ENCODE data around the gene DHH. TPM values are rescaled to one million over a fixed set of nuclear protein-coding genes. Genes with fewer than 3 reads are reported as not detected.

The DHH gene
- total and polyA plus RNA-seq, 10 of the 15 experiments (the other 5 are each of a cell fraction or from before 2014, with no cell fraction given) = 0.01 TPM; not detected in 9

- ChIA-PET CTCF (interaction anchor here (0.5 to 2.7 kb wide), 4 partner anchors 10 to 202 kb away, joined by 3 to 15 read pairs (median 6); partner anchors contain the start of gene DDX23), RAD21 (ENCODE audit: unreplicated experiment) (no interaction called here), SMC1A (ENCODE audit: uncharacterized antibody, unreplicated experiment) (interaction anchor here (1.1 kb wide), 1 partner anchor 31 kb away, joined by 4 read pairs; no protein-coding TSS in a partner anchor), POLR2A (no interaction called here)
- in situ Hi-C loops (cut with MboI) = no loop called here
- TF ChIP-seq BRCA1 (IDR thresholded peaks at IDR 0.05; ENCODE audit: low read depth, low read length) (no peak), E2F4 (IDR thresholded peaks at IDR 0.05; ENCODE audit: low read depth, low read length) (no peak), BACH1 (IDR thresholded peaks at IDR 0.05; ENCODE audit: borderline replicate concordance) (no peak), RB1 (IDR thresholded peaks at IDR 0.05; ENCODE audit: borderline replicate concordance) (no peak), PAX5 (IDR thresholded peaks at IDR 0.05; ENCODE audit: borderline replicate concordance, low read depth, low read length) (no peak), SREBF1 (IDR thresholded peaks at IDR 0.05; ENCODE audit: low read length) (no peak), CHD2 (IDR thresholded peaks at IDR 0.05; ENCODE audit: borderline replicate concordance, low read depth, low read length) (no peak), NFYA (IDR thresholded peaks at IDR 0.05; ENCODE audit: borderline replicate concordance, low read depth, low read length) (no peak), TCF12 (IDR thresholded peaks at IDR 0.05; ENCODE audit: low read depth, low read length) (no peak), ATF2 (IDR thresholded peaks at IDR 0.05; ENCODE audit: low read length) (no peak), ZNF217 (IDR thresholded peaks at IDR 0.05) (no peak), ETV6 (conservative IDR thresholded peaks at IDR 0.05 in 1 of 2, IDR thresholded peaks at IDR 0.05 in 1 of 2; ENCODE audit: borderline replicate concordance in 1 of 2, low read depth in 1 of 2) (no peak), NRF1 (conservative IDR thresholded peaks at IDR 0.05; ENCODE audit: low read depth, low read length) (no peak), TCF3 (IDR thresholded peaks at IDR 0.05; ENCODE audit: borderline replicate concordance, insufficient read depth, low read depth, low read length) (no peak), BMI1 (IDR thresholded peaks at IDR 0.05; ENCODE audit: borderline replicate concordance) (no peak), TBL1XR1 (IDR thresholded peaks at IDR 0.05; ENCODE audit: low read depth, low read length) (no peak)
- Histone ChIP-seq H3K4me1 (ENCODE audit: control insufficient read depth, insufficient read depth, low read length) (peaks cover 6% of the 10 kb centered on the region; the same call in 1 of the 2 replicates), H3K27me3 (replicated peaks in 1 of 2; ENCODE audit: control insufficient read depth in 2 of 2, insufficient read depth in 2 of 2, low read length in 1 of 2) (no peaks in the 10 kb centered on the region), H4K20me1 (ENCODE audit: control insufficient read depth, insufficient read depth) (peaks cover 27% of the 10 kb centered on the region), H3K9me3 (replicated peaks; ENCODE audit: control insufficient read depth, insufficient read depth, low read length) (no peaks in the 10 kb centered on the region), H3K36me3 (ENCODE audit: control insufficient read depth in 2 of 2, insufficient read depth in 2 of 2, low read length in 1 of 2) (peaks cover 30 to 53% of the 10 kb centered on the region in 2 experiments), H3K4me3 (no peak overlapping the region), H3K27ac (ENCODE audit: control insufficient read depth, insufficient read depth) (no peak overlapping the region), H2AFZ (ENCODE audit: control insufficient read depth, low read depth, low read length) (no peak overlapping the region), H3K9ac (ENCODE audit: control insufficient read depth, insufficient read depth, low read length) (no peak overlapping the region), H3K79me2 (ENCODE audit: control insufficient read depth, insufficient read depth, low read length) (peaks cover 50% of the 10 kb centered on the region), H3K4me2 (ENCODE audit: control insufficient read depth, insufficient read depth) (no peak overlapping the region)
- ATAC-seq (no peak), DNase-seq (ENCODE audit: low read depth, low spot score) (no peak), FAIRE-seq (no peak)
- BruUV-seq (replicated peaks) = no TSS peak
- intact Hi-C loops (cut with micrococcal nuclease; ENCODE audit: unreplicated experiment) = no loop called here
- WGBS (ENCODE audit: insufficient coverage, insufficient replicate concordance, low lambda C conversion rate, missing lambda C conversion rate) = 96% methylated on average over 5 of the region's 5 CpGs
Observed at GRCh38 chr12:49054096-49054495, 40.5 kb downstream of the DHH start.
